ENCODE results near the gene IPO5. TPM values are rescaled to one million over a fixed set of nuclear protein-coding genes. Genes with fewer than 3 reads are reported as not detected.

Gene IPO5
- total and polyA plus RNA-seq, 2 of the 8 experiments (the other 6 are each of a cell fraction or from before 2014, with no cell fraction given), result 143 to 410 TPM

DNA sequence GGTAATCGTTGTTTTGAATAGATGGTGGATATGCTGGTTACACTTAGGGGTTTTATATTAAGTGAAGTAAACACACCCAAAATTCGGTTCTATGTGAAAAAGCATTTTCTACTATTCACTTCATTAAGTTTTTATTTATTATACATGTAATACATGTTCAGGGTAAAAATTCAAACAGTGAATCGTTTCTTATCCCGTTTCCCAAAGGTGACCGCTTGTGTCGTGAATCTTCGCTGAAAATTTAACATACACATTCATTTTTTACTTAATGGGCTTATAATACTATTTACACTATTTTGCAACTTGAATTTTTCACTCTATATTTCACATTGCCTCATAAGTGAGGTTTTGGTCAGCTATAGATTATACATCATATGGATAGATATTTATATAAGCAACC lies 24.5 kb downstream of the IPO5 start:
- Histone ChIP-seq H2BK20ac (ENCODE audit: low read length) (no peak overlapping the region), H4K91ac (replicated peaks; ENCODE audit: insufficient read length, low read length) (no peak overlapping the region), H3K4me3 (ENCODE audit: extremely low read depth in 1 of 4, insufficient read depth in 2 of 4, low read depth in 3 of 4, low read length in 4 of 4) (peak overlapping the region; percentile 84 to 98 (median 90); a peak in 7 of 8 replicates), H3K23me2 (ENCODE audit: low read depth, low read length) (peaks cover 12% of the 10 kb centered on the region; the same call in 1 of the 2 replicates), H3K4me2 (ENCODE audit: insufficient read depth in 1 of 2, low read depth in 2 of 2, low read length in 2 of 2) (peak overlapping the region; percentile 71), H4K8ac (ENCODE audit: extremely low read depth, insufficient read depth, low read length) (no peak overlapping the region), H3K9me3 (ENCODE audit: insufficient read depth in 2 of 2, low read depth in 1 of 2, low read length in 1 of 2) (no peaks in the 10 kb centered on the region), H2AK5ac (ENCODE audit: low read depth, low read length) (no peak overlapping the region), H3K4ac (replicated peaks; ENCODE audit: insufficient read length, low read depth, low read length) (no peak overlapping the region), H2BK5ac (ENCODE audit: low read depth, low read length) (no peak overlapping the region), H3K9ac (replicated peaks in 1 of 4; ENCODE audit: extremely low read depth in 1 of 4, low read depth in 3 of 4, low read length in 3 of 4) (peak overlapping the region in 1 of 4 experiments; percentile 89; a peak in 1 of 7 replicates), H3K36me3 (ENCODE audit: control insufficient read depth in 2 of 4, insufficient read depth in 4 of 4, low read length in 3 of 4) (peaks cover 0 to 30% (median 7%) of the 10 kb centered on the region in 4 experiments; a peak in 5 of 8 replicates), H3K79me2 (ENCODE audit: control insufficient read depth in 1 of 2, insufficient read depth in 2 of 2, low read length in 2 of 2) (peaks cover 13 to 61% of the 10 kb centered on the region in 2 experiments), H2BK15ac (ENCODE audit: low read length) (no peak overlapping the region), H4K5ac (ENCODE audit: insufficient read length, low read depth, low read length) (peak overlapping the region; percentile 29), H3K79me1 (ENCODE audit: low read depth, low read length) (no peaks in the 10 kb centered on the region), H3K4me1 (replicated peaks in 1 of 4; ENCODE audit: control insufficient read depth in 3 of 4, insufficient read depth in 4 of 4, low read length in 3 of 4) (peaks cover 0 to 4% (median 1%) of the 10 kb centered on the region in 4 experiments; a peak in 2 of 7 replicates), H3K23ac (ENCODE audit: insufficient read length) (no peak overlapping the region), H3K27me3 (replicated peaks in 1 of 4; ENCODE audit: control insufficient read depth in 3 of 4, extremely low read depth in 1 of 4, insufficient read depth in 3 of 4, low read length in 3 of 4) (no peaks in the 10 kb centered on the region), H3K27ac (ENCODE audit: low read depth, low read length) (no peak overlapping the region), H3K18ac (ENCODE audit: extremely low read depth, low read length) (no peak overlapping the region), H4K20me1 (replicated peaks in 1 of 2; ENCODE audit: control insufficient read depth in 1 of 2, insufficient read depth in 2 of 2, low read length in 2 of 2) (peaks cover 0 to 13% of the 10 kb centered on the region in 2 experiments), H2BK12ac (ENCODE audit: low read depth, low read length) (no peak overlapping the region), H3K56ac (replicated peaks; ENCODE audit: insufficient read length, low read depth, low read length) (no peak overlapping the region), H2BK120ac (replicated peaks; ENCODE audit: low read depth, low read length) (no peak overlapping the region), H3K14ac (ENCODE audit: insufficient read length) (no peak overlapping the region), H2AFZ (ENCODE audit: low read length) (no peak overlapping the region)
- POLR2A ChIA-PET (ENCODE audit: partially characterized antibody), result interaction anchor here (0.9 to 3.0 kb wide), 8 partner anchors 9 to 122 kb away, joined by 3 to 19 read pairs (median 4); partner anchors contain the start of gene IPO5
- WGBS, 2 experiments (ENCODE audit: extremely low coverage in 1 of 2, insufficient coverage in 1 of 2, insufficient read length in 1 of 2, insufficient replicate concordance in 2 of 2, low coverage in 1 of 2, low lambda C conversion rate in 2 of 2, missing lambda C conversion rate in 1 of 2), result 21% methylated on average over 7 of the region's 7 CpGs; no CpG with 5 or more reads in 1 of the 2 experiments
- TF ChIP-seq ZNF274 (IDR thresholded peaks at IDR 0.05; ENCODE audit: borderline replicate concordance, extremely low read depth, low read length) (no peak), JUND (IDR thresholded peaks at IDR 0.05; ENCODE audit: low read length) (no peak), HDAC2 (IDR thresholded peaks at IDR 0.05; ENCODE audit: borderline replicate concordance in 1 of 2, low read depth in 2 of 2, low read length in 2 of 2) (no peak), CBX8 (IDR thresholded peaks at IDR 0.05; ENCODE audit: borderline replicate concordance, low read depth, low read length) (no peak), RFX5 (IDR thresholded peaks at IDR 0.05; ENCODE audit: borderline replicate concordance, low read depth, low read length) (no peak), KDM5A (IDR thresholded peaks at IDR 0.05; ENCODE audit: low read length) (no peak), TEAD4 (IDR thresholded peaks at IDR 0.05; ENCODE audit: low read depth, low read length) (no peak), SRF (IDR thresholded peaks at IDR 0.05; ENCODE audit: low read depth, low read length) (no peak), MAX (IDR thresholded peaks at IDR 0.05) (no peak)
- CTCF ChIA-PET (ENCODE audit: partially characterized antibody), result interaction anchor here (1.6 to 2.7 kb wide), 2 partner anchors 9 to 122 kb away, joined by 4 to 11 read pairs; no protein-coding TSS in a partner anchor
- no peak for DNase-seq (ENCODE audit: low read depth in 1 of 2, low spot score in 2 of 2)
- no peak for FAIRE-seq
